ENCODE data around the gene ABCC12. TPM values are rescaled to one million over a fixed set of nuclear protein-coding genes. Genes with fewer than 3 reads are reported as not detected.

The ABCC12 gene
- total and polyA plus RNA-seq, 10 of the 15 experiments (the other 5 are each of a cell fraction or from before 2014, with no cell fraction given), result 0.02 to 0.03 (median 0.03) TPM; not detected in 6

GRCh38 chr16:48180868-48181480 lies 25.2 kb upstream of the ABCC12 start:
- H3K9me3 ChIP-seq (replicated peaks; ENCODE audit: control insufficient read depth, insufficient read depth, low read length), result no peaks in the 10 kb centered on the region; the same call in 2 of the 3 replicates
- 79% methylated on average over 9 of the region's 9 CpGs for WGBS (ENCODE audit: insufficient coverage, insufficient replicate concordance, low lambda C conversion rate, missing lambda C conversion rate)
- intact Hi-C loops (cut with micrococcal nuclease; ENCODE audit: unreplicated experiment) (no loop called here), in situ Hi-C loops (cut with MboI) (no loop called here)
- H3K27ac ChIP-seq (ENCODE audit: control insufficient read depth, insufficient read depth), result no peak overlapping the region
- no TSS peak for BruUV-seq (replicated peaks)
- no peak overlapping the region for H2AFZ ChIP-seq (ENCODE audit: control insufficient read depth, low read depth, low read length)
- FAIRE-seq (no peak), DNase-seq (ENCODE audit: low read depth, low spot score) (no peak), ATAC-seq (no peak; the same call in 2 of the 3 replicates)
- H4K20me1 ChIP-seq (ENCODE audit: control insufficient read depth, insufficient read depth), result no peaks in the 10 kb centered on the region
- SMC1A ChIA-PET (ENCODE audit: uncharacterized antibody, unreplicated experiment), result interaction anchor here (0.8 kb wide), 1 partner anchor 83 kb away, joined by 4 read pairs; no protein-coding TSS in a partner anchor
- POLR2A ChIA-PET, result no interaction called here
- H3K4me1 ChIP-seq (ENCODE audit: control insufficient read depth, insufficient read depth, low read length), result no peaks in the 10 kb centered on the region
- H3K36me3 ChIP-seq (ENCODE audit: control insufficient read depth in 2 of 2, insufficient read depth in 2 of 2, low read length in 1 of 2), result no peaks in the 10 kb centered on the region
- RAD21 ChIA-PET (ENCODE audit: unreplicated experiment), result no interaction called here
- H3K4me2 ChIP-seq (ENCODE audit: control insufficient read depth, insufficient read depth), result no peak overlapping the region
- H3K79me2 ChIP-seq (ENCODE audit: control insufficient read depth, insufficient read depth, low read length), result no peaks in the 10 kb centered on the region
- H3K4me3 ChIP-seq, result no peak overlapping the region
- CTCF ChIA-PET, result no interaction called here
- no peak overlapping the region for H3K9ac ChIP-seq (ENCODE audit: control insufficient read depth, insufficient read depth, low read length)
- no peaks in the 10 kb centered on the region; a peak in 2 of 4 replicates for H3K27me3 ChIP-seq (replicated peaks in 1 of 2; ENCODE audit: control insufficient read depth in 2 of 2, insufficient read depth in 2 of 2, low read length in 1 of 2)
- TF ChIP-seq EED (IDR thresholded peaks at IDR 0.05; ENCODE audit: low read depth), result no peak
- TF ChIP-seq DPF2 (IDR thresholded peaks at IDR 0.05), result no peak
- TF ChIP-seq GATAD2B (conservative IDR thresholded peaks at IDR 0.05; ENCODE audit: low read depth), result no peak
- no peak for TF ChIP-seq ZNF217 (IDR thresholded peaks at IDR 0.05)
- no peak for TF ChIP-seq BMI1 (IDR thresholded peaks at IDR 0.05; ENCODE audit: borderline replicate concordance)
- no peak for TF ChIP-seq RBBP5 (conservative IDR thresholded peaks at IDR 0.05)
- no peak for TF ChIP-seq RELB (IDR thresholded peaks at IDR 0.05; ENCODE audit: low read depth)
- TF ChIP-seq TCF7 (IDR thresholded peaks at IDR 0.05; ENCODE audit: borderline replicate concordance), result no peak
- TF ChIP-seq PKNOX1 (IDR thresholded peaks at IDR 0.05), result no peak
- no peak for TF ChIP-seq POLR2A (IDR thresholded peaks at IDR 0.05; ENCODE audit: low read depth, low read length)
- TF ChIP-seq RAD21 (IDR thresholded peaks at IDR 0.05; ENCODE audit: insufficient read depth, low read depth, low read length), result no peak

Data from GM12878 (cell line).